AML-193 (cell line): ENCODE data around the gene PHKA2.
"Not testable (repeated sequence)": the region's sequence is repeated elsewhere in the genome, so short reads cannot be mapped to it uniquely, and the experiment has no call there.

ENCODE experiments used
- DNase-seq, 2 experiments: peaks; one replicate each; lab custom pipeline; 2025; lab: John Stamatoyannopoulos, UW

Gene PHKA2

GRCh38 chrX:18864390-18864920 lies 119.5 kb downstream of the PHKA2 start:
- DNase-seq: no peak

DNA sequence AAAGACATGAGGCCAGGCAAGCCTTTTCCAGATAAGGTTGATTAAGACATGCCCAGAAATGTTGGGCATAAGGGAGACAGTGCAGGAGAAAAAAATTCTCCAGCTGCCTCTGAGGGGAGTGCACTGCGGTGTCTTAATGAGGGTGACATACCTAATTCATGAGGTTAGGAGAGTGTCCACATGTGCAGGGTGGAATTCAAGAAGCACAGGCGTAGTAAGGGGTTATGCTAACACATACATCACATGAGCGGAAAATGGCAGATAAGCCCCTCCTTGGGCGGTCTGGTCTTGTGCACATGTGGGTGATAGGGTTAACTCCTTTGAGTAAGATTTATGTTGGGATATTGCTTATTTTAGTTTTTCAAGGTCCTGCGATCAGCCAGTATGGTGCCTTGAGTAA lies 122.4 kb downstream of the PHKA2 start:
- DNase-seq: no peak

GRCh38 chrX:18856645-18856997 lies 127.3 kb downstream of the PHKA2 start:
- DNase-seq: no peak

DNA sequence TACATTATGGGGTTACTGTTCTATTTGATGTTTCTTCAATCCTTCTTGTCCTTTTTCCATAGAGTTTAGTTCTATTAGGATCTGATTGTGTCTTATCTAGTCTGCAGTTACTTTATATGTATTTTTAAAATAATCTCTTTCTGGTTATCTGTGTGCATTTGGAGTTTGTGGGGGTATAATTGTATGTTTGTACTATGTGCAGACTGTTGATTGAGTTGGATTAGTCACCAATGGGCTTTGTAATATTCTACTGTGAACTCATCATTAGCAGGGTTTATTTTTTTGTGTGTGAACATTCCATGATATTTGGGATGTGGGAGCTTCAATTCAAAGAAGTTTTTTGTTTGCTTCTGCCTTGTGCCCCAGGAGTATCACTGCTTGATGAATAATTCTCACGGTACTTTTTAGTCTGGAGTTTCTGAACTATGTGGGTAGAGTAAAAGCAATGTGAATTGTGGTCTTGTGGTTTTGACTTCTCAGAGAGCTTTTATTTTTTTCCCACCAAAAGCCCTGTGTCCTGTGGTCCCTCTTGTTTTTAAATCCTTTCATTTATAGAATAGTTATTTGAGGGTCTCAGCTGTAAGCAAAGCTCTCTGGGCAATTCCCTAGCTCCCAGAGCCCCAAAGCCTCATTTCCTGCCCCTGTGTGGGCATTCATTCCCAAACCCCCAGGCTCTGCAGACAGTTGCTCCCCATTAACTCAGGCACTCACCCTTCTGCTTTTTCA lies 127.8 kb downstream of the PHKA2 start:
- no peak for DNase-seq

DNA sequence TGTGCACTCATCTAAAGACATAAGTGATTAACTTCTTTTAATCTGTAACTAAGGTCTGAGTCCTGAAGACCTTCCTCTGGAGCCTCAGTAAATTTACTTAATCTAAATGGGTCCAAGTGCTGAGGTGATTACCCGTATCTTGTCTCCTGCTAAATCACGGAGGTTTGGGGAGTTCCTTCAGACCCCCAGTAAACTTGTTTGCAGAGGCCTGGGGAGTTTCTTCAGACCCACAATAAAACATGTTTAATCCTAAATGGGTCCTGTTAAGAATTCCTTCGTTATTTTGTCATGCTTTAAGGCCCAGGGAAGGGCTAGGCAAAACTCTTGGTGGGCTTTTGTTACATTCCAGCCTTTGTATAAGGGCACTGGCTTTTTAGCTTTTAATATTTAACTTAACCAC lies 136.0 kb downstream of the PHKA2 start:
- DNase-seq: not testable (repeated sequence)
